Measurements from ENCODE around the gene ZBTB8A.

DNA sequence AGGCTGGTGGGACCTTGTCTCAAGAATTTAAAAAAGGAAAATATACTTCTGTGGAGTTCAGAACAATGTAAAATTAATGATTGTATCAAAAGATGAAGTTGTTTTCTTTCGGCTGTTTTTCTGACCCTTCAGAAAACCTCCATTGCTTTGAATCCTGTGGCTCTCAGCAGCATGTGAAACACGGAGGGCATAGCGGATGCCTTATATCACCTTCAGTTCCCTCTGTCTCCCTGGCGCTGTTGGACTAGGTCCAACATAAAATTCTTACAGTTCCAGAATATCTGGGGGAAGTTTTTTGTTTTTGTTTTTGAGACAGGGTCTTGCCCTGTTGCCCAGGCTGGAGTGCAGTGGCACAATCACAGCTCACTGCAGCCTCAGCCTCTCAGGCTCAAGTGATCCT lies 7.4 kb downstream of the ZBTB8A start:
- TF ChIP-seq EZH2 (IDR thresholded peaks at IDR 0.05) (no peak), POLR2AphosphoS5 (IDR thresholded peaks at IDR 0.05; ENCODE audit: borderline replicate concordance, low read depth, low read length) (no peak)

Measured in SK-N-MC (cell line).